DOHH2 (cell line): ENCODE data around the gene MACROD2.

Experiments used
- H3F3A ChIP-seq: fragments of 200-600 bp; sonication (generic), shearing (Covaris generic); 2 replicates; pipeline ENCODE4 v1.6.0; 2016; ENCODE audit warnings: antibody characterized with exemption, mild to moderate bottlenecking; ENCODE audit not compliant: control insufficient read depth, insufficient read depth
- H3K27ac ChIP-seq: fragments of 200-600 bp; sonication (generic); 2 replicates; pipeline ENCODE4 v1.5.1; 2014; ENCODE audit warnings: low read depth, mild to moderate bottlenecking, low read length, moderate library complexity
- H3K27me3 ChIP-seq: fragments of 200-600 bp; sonication (generic); 2 replicates; pipeline ENCODE4 v1.6.1; 2014; ENCODE audit warnings: mild to moderate bottlenecking, low read length, mixed read lengths; ENCODE audit not compliant: control insufficient read depth
- H3K36me3 ChIP-seq: fragments of 200-600 bp; sonication (generic); 2 replicates; pipeline ENCODE4 v1.6.1; 2014; ENCODE audit warnings: mild to moderate bottlenecking, low read length, moderate library complexity, mixed read lengths; ENCODE audit not compliant: control insufficient read depth
- H3K4me1 ChIP-seq: fragments of 200-600 bp; sonication (generic); 2 replicates; pipeline ENCODE4 v1.6.1; 2014; ENCODE audit warnings: mild to moderate bottlenecking, low read length, mixed read lengths; ENCODE audit not compliant: control insufficient read depth
- H3K4me2 ChIP-seq: fragments of 200-600 bp; sonication (generic); 2 replicates; pipeline ENCODE4 v1.6.0; 2014; ENCODE audit warnings: mild to moderate bottlenecking, low read length, moderate library complexity
- H3K4me3 ChIP-seq: fragments of 200-600 bp; sonication (generic); 2 replicates; pipeline ENCODE4 v1.5.1; 2014; ENCODE audit warnings: mild to moderate bottlenecking, low read length, mixed read lengths
- H3K79me2 ChIP-seq: fragments of 200-600 bp; sonication (generic); 2 replicates; pipeline ENCODE4 v1.6.1; 2014; ENCODE audit warnings: mild to moderate bottlenecking, low read length, mixed read lengths; ENCODE audit not compliant: control insufficient read depth
- H3K9me2 ChIP-seq: fragments of 200-600 bp; sonication (generic); replicated peaks from 2 replicates; pipeline ENCODE4 v1.6.1; 2014; ENCODE audit warnings: mild to moderate bottlenecking, low read length, mixed read lengths; ENCODE audit not compliant: control insufficient read depth
- H3K9me3 ChIP-seq: fragments of 200-600 bp; sonication (generic); 2 replicates; pipeline ENCODE4 v1.6.1; 2014; ENCODE audit warnings: antibody characterized with exemption, low read length, mixed read lengths; ENCODE audit not compliant: control insufficient read depth, insufficient read depth
- H4K20me1 ChIP-seq: fragments of 200-600 bp; sonication (generic); 2 replicates; pipeline ENCODE4 v1.6.0; 2014; ENCODE audit warnings: low read depth, mild to moderate bottlenecking, antibody characterized with exemption, low read length, moderate library complexity; ENCODE audit not compliant: control insufficient read depth, insufficient read depth
- CTCF ChIP-seq: fragments of 200-600 bp; sonication (generic); IDR thresholded peaks from one replicate; pipeline ENCODE4 v1.5.1; 2014; ENCODE audit warnings: antibody characterized with exemption, mild to moderate bottlenecking, low read depth, low read length; ENCODE audit not compliant: poor library complexity, severe bottlenecking
- EZH2phosphoT487 ChIP-seq: fragments of 200-600 bp; sonication (generic); IDR thresholded peaks from 2 replicates; pipeline ENCODE4 v1.6.1; 2017; ENCODE audit warnings: borderline replicate concordance, mild to moderate bottlenecking, antibody characterized with exemption, low read length, moderate library complexity, mixed read lengths

The MACROD2 gene

DNA sequence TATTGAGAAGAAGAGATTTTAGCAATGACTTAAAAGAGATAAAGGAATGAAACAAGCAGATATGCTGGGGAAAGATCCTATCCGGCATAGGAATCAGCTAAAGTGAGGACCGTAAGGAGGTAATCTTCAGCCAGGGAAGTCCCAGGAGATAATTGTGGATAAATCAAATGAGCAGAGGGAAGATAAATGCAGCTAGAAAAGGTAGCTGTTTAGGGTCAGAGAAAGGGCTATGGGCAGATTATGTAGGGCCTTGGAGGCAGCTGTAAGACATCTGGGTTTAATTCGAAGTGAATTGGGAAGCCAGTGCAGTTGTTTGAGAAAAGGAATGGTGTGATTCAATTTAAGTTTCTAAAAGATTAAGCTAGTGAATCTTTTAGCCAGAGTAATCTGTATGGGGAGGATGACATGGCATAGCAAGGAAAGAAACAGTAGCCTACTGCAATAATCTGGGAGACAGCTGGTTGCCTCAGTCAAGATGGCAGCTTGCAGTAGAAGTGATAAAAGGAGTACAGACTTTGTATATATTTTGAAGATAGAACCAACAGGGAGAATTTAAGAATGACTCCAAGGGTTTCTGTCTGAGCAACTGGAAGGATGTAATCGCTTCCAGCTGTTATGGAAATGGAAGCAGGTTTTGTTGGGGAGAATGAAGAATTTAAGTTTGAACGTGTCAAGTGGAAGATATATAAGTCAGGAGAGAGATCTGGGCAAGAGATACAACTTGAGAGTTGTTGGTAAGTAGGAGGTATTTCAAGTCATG is 894.4 kb downstream of the MACROD2 start:
- no peak overlapping the region for H3K4me3 ChIP-seq
- no peaks in the 10 kb centered on the region for H3K9me3 ChIP-seq
- no peaks in the 10 kb centered on the region for H4K20me1 ChIP-seq
- no peaks in the 10 kb centered on the region for H3K27me3 ChIP-seq
- no peaks in the 10 kb centered on the region for H3K9me2 ChIP-seq
- H3K36me3 ChIP-seq: no peaks in the 10 kb centered on the region
- TF ChIP-seq CTCF (no peak), EZH2phosphoT487 (no peak)
- no peaks in the 10 kb centered on the region for H3F3A ChIP-seq
- no peak overlapping the region for H3K4me2 ChIP-seq
- no peak overlapping the region for H3K27ac ChIP-seq
- H3K4me1 ChIP-seq: no peaks in the 10 kb centered on the region
- H3K79me2 ChIP-seq: no peaks in the 10 kb centered on the region

DNA sequence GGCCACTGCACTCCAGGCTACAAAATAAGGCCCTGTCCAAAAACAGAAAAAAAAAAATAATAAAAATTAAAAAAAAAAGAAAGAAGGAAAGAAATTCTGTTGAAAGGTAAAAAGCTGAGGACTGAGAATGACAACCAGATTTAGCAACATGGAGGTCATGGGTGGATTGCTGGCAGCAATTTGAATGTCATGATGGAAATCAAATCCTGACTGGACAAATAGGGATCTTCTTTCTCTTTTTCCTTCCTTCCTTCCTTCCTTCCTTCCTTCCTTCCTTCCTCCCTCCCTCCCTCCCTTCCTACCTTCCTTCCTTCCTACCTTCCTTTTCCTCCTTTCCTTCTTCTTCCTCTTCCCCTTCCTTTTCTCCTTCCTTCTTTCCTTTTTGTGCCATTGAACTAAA is 895.4 kb downstream of the MACROD2 start:
- Histone ChIP-seq H4K20me1 (no peaks in the 10 kb centered on the region), H3K79me2 (no peaks in the 10 kb centered on the region), H3K4me2 (no peak overlapping the region), H3F3A (no peaks in the 10 kb centered on the region), H3K27me3 (no peaks in the 10 kb centered on the region), H3K4me1 (no peaks in the 10 kb centered on the region), H3K27ac (no peak overlapping the region), H3K9me3 (no peaks in the 10 kb centered on the region), H3K9me2 (no peaks in the 10 kb centered on the region), H3K4me3 (no peak overlapping the region), H3K36me3 (no peaks in the 10 kb centered on the region)
- TF ChIP-seq CTCF (no peak), EZH2phosphoT487 (no peak)

DNA sequence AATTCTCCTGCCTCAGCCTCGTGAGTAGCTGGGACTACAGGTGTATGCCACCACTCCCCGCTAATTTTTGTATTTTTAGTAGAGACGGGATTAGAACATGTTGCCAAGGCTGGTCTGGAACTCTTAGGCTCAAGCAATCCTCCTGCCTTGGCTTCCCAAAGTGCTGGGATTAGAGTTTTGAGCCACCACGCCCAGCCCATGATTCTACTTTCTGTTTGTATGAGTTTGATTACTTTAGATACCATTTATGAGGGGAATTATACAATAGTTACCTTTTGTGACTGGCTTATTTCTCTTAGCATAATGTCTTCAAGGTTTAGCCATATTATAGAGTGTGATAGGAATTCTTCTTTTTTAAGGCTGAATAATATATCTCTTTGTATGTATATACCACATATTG is 897.5 kb downstream of the MACROD2 start:
- Histone ChIP-seq H3K36me3 (no peaks in the 10 kb centered on the region), H3F3A (no peaks in the 10 kb centered on the region), H3K4me2 (no peak overlapping the region), H3K27ac (no peak overlapping the region), H3K4me1 (no peaks in the 10 kb centered on the region), H3K9me2 (no peaks in the 10 kb centered on the region), H3K9me3 (no peaks in the 10 kb centered on the region), H3K27me3 (no peaks in the 10 kb centered on the region), H3K79me2 (no peaks in the 10 kb centered on the region), H3K4me3 (no peak overlapping the region), H4K20me1 (no peaks in the 10 kb centered on the region)
- TF ChIP-seq EZH2phosphoT487: no peak
- TF ChIP-seq CTCF: no peak
